ENCODE results near the gene DHRS7C.

The DHRS7C gene

DNA sequence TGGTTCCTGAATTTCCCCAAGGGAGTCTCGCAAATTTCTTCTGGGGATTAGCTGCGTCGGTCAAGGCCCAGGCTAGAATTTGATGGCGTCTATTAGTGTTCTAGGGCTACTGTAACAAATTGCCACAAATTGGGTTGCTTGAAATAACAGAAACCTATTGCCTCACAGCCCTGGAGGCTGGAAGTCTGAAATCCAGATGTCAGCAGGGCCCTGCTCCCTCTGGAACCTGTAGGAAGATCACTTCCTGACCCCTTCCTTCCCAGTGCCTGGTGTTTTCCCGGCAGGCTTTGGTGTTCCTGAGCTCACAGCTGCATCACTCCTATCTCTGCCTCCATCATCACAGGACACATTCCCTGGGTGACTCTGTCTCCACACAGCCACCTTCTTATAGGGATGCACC, 24.4 kb downstream of the DHRS7C start:
- no peaks in the 10 kb centered on the region for H3K36me3 ChIP-seq (replicated peaks; ENCODE audit: low read depth, low read length)

DNA sequence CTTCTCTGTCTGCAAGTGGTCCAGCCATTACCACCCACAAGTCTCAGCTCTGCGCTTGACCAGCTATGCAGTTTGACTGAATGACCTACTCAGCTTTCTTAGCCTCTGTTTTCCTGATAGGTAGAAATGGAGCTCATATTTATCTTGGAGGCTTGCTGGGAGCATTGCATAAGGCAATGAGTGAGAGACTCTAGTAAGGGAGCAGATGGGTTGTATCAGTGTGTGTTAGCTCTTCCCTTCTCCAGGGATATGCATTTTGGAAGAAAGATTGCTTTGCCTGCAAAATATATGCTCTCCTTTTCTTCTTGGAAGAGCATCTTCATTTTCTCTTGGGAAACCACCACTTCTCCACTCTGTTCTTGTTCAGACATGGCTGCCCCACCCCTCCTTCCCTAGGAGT, 26.1 kb downstream of the DHRS7C start:
- TF ChIP-seq, protein P1, sequence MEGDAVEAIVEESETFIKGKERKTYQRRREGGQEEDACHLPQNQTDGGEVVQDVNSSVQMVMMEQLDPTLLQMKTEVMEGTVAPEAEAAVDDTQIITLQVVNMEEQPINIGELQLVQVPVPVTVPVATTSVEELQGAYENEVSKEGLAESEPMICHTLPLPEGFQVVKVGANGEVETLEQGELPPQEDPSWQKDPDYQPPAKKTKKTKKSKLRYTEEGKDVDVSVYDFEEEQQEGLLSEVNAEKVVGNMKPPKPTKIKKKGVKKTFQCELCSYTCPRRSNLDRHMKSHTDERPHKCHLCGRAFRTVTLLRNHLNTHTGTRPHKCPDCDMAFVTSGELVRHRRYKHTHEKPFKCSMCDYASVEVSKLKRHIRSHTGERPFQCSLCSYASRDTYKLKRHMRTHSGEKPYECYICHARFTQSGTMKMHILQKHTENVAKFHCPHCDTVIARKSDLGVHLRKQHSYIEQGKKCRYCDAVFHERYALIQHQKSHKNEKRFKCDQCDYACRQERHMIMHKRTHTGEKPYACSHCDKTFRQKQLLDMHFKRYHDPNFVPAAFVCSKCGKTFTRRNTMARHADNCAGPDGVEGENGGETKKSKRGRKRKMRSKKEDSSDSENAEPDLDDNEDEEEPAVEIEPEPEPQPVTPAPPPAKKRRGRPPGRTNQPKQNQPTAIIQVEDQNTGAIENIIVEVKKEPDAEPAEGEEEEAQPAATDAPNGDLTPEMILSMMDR (IDR thresholded peaks at IDR 0.05; ENCODE audit: low read depth, low read length), result no peak
- TF ChIP-seq EZH2phosphoT487 (IDR thresholded peaks at IDR 0.05; ENCODE audit: low read depth), result no peak
- H3K27me3 ChIP-seq (ENCODE audit: low read depth, low read length), result no peaks in the 10 kb centered on the region
- H3K4me3 ChIP-seq (ENCODE audit: low read length), result no peak overlapping the region
- no peaks in the 10 kb centered on the region for H3K36me3 ChIP-seq (replicated peaks; ENCODE audit: low read depth, low read length)
- H3K9me3 ChIP-seq (ENCODE audit: insufficient read depth, low read length), result no peaks in the 10 kb centered on the region
- no peak overlapping the region for H3K9ac ChIP-seq (ENCODE audit: low read length)
- no peak overlapping the region for H2AFZ ChIP-seq (ENCODE audit: low read depth, low read length)
- no peaks in the 10 kb centered on the region for H4K20me1 ChIP-seq (ENCODE audit: insufficient read depth, low read length)
- H3K4me1 ChIP-seq (ENCODE audit: low read length), result no peaks in the 10 kb centered on the region
- no peak overlapping the region for H3K27ac ChIP-seq (ENCODE audit: low read length)
- H3K79me2 ChIP-seq (ENCODE audit: low read length), result no peaks in the 10 kb centered on the region
- no peak overlapping the region for H3K4me2 ChIP-seq (ENCODE audit: low read length)

More for the DNA sequence above, 24.4 kb downstream of the DHRS7C start:
- Histone ChIP-seq H3K79me2 (ENCODE audit: low read length) (no peaks in the 10 kb centered on the region), H3K9ac (ENCODE audit: low read length) (no peak overlapping the region), H3K27ac (ENCODE audit: low read length) (no peak overlapping the region), H3K4me1 (ENCODE audit: low read length) (no peaks in the 10 kb centered on the region), H3K27me3 (ENCODE audit: low read depth, low read length) (no peaks in the 10 kb centered on the region), H3K4me3 (ENCODE audit: low read length) (no peak overlapping the region), H4K20me1 (ENCODE audit: insufficient read depth, low read length) (no peaks in the 10 kb centered on the region), H3K9me3 (ENCODE audit: insufficient read depth, low read length) (no peaks in the 10 kb centered on the region), H3K4me2 (ENCODE audit: low read length) (no peak overlapping the region), H2AFZ (ENCODE audit: low read depth, low read length) (no peak overlapping the region)
- TF ChIP-seq EZH2phosphoT487 (IDR thresholded peaks at IDR 0.05; ENCODE audit: low read depth), result no peak
- TF ChIP-seq, protein P1 (IDR thresholded peaks at IDR 0.05; ENCODE audit: low read depth, low read length), result no peak

DNA sequence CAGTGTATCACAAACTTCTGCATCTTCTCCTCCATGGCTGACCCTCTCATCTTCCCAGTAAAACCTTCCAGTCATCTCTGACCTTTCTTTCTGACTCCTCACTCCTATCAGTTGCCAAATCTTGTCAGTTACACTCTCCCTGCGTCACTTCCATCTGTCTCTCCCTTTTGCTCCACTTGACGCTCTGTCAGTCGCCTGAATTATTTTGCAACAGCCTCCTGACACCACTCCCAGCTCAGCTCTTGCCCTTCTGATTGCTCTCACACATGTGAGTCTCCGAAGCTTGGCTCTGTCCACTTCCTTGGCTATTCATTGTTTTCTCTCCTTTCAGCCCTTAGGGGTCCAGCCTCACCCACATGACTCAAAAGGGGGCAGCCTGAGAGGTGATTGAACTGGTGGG, 27.7 kb downstream of the DHRS7C start:
- no peak for TF ChIP-seq EZH2phosphoT487 (IDR thresholded peaks at IDR 0.05; ENCODE audit: low read depth)
- TF ChIP-seq, protein P1 (IDR thresholded peaks at IDR 0.05; ENCODE audit: low read depth, low read length), result no peak
- H3K27ac ChIP-seq (ENCODE audit: low read length), result no peak overlapping the region
- no peak overlapping the region for H2AFZ ChIP-seq (ENCODE audit: low read depth, low read length)

DNA sequence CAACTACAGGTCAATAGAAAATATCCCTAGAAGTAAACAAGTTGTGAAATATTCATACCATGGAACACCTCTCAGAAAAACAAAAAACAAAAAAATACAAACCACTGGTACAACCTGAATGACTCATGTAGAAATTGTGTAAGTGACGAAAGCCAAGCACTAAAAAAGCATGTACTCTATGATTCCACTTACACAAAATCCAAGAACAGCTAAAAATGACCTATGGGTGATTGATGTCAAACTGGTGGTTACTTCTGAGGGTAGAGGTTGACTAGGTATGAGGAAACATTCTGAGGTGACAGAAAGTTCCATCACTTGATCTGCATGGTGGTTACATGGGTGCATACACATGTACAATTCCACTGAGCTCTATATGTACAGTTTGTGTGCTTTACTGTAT, 31.1 kb downstream of the DHRS7C start:
- no peaks in the 10 kb centered on the region for H3K79me2 ChIP-seq (ENCODE audit: low read length)
- H4K20me1 ChIP-seq (ENCODE audit: insufficient read depth, low read length), result no peaks in the 10 kb centered on the region
- H3K9me3 ChIP-seq (ENCODE audit: insufficient read depth, low read length), result no peaks in the 10 kb centered on the region
- H3K4me2 ChIP-seq (ENCODE audit: low read length), result no peak overlapping the region
- no peaks in the 10 kb centered on the region for H3K27me3 ChIP-seq (ENCODE audit: low read depth, low read length)
- no peak for TF ChIP-seq EZH2phosphoT487 (IDR thresholded peaks at IDR 0.05; ENCODE audit: low read depth)
- TF ChIP-seq, protein P1 (IDR thresholded peaks at IDR 0.05; ENCODE audit: low read depth, low read length), result no peak
- H3K9ac ChIP-seq (ENCODE audit: low read length), result no peak overlapping the region
- no peak overlapping the region for H3K4me3 ChIP-seq (ENCODE audit: low read length)
- no peak overlapping the region for H2AFZ ChIP-seq (ENCODE audit: low read depth, low read length)
- H3K36me3 ChIP-seq (replicated peaks; ENCODE audit: low read depth, low read length), result no peaks in the 10 kb centered on the region
- H3K4me1 ChIP-seq (ENCODE audit: low read length), result no peaks in the 10 kb centered on the region
- no peak overlapping the region for H3K27ac ChIP-seq (ENCODE audit: low read length)

More for the DNA sequence above, 27.7 kb downstream of the DHRS7C start:
- Histone ChIP-seq H3K9ac (ENCODE audit: low read length) (no peak overlapping the region), H3K4me1 (ENCODE audit: low read length) (no peaks in the 10 kb centered on the region), H3K27me3 (ENCODE audit: low read depth, low read length) (no peaks in the 10 kb centered on the region), H3K9me3 (ENCODE audit: insufficient read depth, low read length) (no peaks in the 10 kb centered on the region), H3K79me2 (ENCODE audit: low read length) (no peaks in the 10 kb centered on the region), H3K36me3 (replicated peaks; ENCODE audit: low read depth, low read length) (no peaks in the 10 kb centered on the region), H4K20me1 (ENCODE audit: insufficient read depth, low read length) (no peaks in the 10 kb centered on the region), H3K4me2 (ENCODE audit: low read length) (no peak overlapping the region), H3K4me3 (ENCODE audit: low read length) (no peak overlapping the region)

Data from OCI-LY3 (cell line).